GM18870 (cell line): ENCODE results near the gene RIN3.

Experiments
- ATAC-seq: cut with Tn5 transposase; IDR thresholded peaks from one replicate; pipeline ENCODE4 v1.9.1; 2021; ENCODE audit warnings: moderate library complexity; ENCODE audit not compliant: unreplicated experiment

RIN3 gene

DNA sequence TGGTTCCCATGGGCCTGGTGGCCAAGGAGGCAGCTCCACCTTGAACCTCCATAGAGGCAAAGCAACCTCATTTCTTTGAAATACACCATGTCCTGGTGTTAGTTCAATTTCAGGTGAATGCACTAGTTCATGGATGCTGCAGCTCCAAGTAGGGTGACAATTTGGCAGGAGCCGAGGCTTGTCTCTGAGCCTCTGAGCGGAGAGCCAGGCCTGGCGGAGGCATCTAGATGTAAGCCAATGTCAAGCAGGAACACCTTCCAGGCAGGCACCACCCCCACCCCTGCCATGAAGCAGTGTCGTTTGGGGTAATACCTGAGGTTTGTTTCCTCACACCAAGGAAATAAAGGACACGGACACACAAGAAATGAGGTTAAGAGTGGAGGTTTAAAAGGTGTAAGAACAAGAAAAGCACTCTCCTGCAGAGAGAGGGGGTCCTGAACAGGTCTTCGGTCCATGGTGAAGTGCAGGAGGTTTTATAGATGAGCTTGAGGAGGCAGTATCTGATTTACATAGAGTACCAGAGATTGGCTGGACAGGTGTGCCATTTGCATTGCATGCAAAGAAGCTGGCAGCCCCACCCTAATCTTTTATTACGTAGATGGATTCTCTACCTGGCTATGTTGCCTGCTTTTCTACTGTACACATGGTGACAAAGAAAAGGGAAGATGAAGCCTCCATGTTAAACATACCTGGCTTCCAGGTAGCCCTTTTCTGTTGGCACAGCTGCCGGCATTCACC, 60.3 kb downstream of the RIN3 start:
- ATAC-seq = no peak

- no peak for ATAC-seq
Observed at GRCh38 chr14:92575061-92575747, 61.6 kb downstream of the RIN3 start.

GRCh38 chr14:92575748-92576303, 62.2 kb downstream of the RIN3 start:
- no peak for ATAC-seq

- ATAC-seq = peak; percentile 49
Observed at GRCh38 chr14:92577321-92577742, 63.8 kb downstream of the RIN3 start.

DNA sequence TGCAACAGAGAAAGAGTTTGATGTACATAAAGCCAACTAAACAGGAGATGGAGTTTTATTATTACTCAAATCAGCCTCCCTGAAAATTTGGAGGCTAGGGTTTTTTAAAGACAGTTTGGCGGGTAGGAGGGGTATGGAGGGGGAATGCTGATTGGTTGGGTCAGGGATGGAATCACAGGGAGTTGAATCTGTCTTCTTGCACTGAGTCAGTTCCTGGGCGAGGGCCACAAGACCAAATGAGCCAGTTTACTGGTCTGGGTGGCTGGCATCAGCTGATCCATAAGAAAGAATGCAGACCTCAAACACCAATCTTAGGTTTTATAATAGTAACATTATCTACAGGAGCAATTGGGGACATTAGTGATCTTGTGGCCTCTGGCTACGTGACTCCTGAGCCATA, 64.9 kb downstream of the RIN3 start:
- no peak for ATAC-seq

GRCh38 chr14:92579244-92579936, 65.8 kb downstream of the RIN3 start:
- no peak for ATAC-seq

DNA sequence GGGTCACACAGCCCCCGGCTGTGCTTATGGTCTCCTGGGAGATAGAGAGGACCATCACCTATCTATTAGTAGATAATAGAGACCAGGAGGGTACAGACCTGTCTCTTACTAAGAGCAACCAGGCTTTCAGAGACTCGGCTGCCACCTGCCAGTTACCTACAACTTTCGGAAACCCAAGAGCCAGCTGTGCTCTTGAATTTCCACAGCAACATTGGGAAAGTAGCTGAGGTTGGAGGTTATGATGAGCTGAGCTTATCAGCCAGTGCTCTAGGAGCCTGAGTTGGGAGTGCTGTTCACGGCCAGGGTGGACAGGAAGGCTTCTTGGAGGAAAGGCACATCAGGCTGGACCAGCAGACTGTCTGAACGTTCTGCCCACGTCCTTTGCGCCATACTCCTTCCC, 67.6 kb downstream of the RIN3 start:
- no peak for ATAC-seq

DNA sequence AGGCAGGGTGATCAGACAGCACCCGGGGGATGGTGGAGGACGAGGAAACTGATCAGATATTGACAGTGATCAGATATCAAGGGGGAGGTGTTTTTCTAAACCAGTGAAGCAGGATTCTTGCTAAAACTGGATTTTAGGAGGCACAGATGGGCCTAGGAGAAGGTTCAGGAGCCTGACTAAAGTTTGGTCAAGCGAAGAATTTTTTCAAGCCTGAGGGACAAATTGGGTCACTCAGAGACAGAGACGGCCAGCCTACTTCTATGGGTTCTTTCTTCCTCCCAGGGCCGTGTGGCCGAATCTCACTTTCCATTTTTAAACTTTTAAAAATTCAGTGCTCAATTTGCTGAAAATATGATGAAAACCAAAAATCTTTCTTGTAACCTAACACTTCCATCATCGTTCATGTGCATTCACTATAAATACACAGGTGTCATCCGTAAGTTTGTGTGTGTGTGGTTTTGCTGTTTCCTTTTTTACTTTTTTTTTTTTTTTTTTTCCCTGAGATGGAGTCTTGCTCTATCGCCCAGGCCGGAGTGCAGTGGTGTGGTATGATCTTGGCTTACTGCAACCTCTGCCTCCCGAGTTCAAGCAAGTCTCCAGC, 68.5 kb downstream of the RIN3 start:
- no peak for ATAC-seq

- ATAC-seq = peak; percentile 46
Observed at GRCh38 chr14:92582706-92583452, 69.3 kb downstream of the RIN3 start.

DNA sequence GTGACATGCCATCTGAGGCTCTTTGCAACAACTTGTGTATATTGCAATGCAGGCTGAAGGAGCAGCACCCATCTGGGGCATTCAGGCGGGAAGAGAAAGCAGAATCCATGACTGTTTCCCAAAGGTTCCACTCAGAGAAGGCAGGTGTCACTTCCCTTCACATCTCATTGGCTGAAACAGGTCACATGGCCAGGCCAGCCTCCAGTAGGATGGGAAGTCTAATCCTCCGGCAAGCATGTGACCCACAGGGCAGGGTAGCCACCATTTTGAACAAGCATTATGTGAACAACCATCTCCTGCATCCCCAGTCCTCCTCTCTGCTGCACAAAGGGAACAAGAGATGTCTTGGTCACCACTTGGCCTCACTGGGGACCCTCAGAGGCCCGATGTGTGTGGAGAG, 70.6 kb downstream of the RIN3 start:
- no peak for ATAC-seq

DNA sequence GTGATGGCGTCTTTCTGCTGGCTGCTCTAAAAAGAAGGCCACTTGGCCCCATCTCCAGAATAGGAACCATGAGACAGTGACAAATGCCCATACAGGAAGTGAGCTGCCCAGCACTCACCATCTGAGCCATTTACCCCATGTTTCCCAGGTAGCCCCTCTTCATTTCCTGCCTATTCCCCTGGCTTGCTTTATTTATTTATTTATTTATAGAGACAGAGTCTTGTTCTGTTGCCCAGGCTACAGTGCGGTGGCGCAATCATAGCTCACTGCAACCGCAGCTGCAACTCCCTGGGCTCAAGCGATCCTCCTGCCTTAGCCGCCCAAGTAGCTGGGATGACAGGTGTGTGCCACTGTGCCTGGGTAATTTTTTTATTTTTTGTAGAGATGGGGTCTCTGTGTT, 71.2 kb downstream of the RIN3 start:
- no peak for ATAC-seq

- peak; percentile 38 for ATAC-seq
Observed at GRCh38 chr14:92585981-92586937, 72.7 kb downstream of the RIN3 start.

- no peak for ATAC-seq
Observed at GRCh38 chr14:92586963-92587699, 73.5 kb downstream of the RIN3 start.

DNA sequence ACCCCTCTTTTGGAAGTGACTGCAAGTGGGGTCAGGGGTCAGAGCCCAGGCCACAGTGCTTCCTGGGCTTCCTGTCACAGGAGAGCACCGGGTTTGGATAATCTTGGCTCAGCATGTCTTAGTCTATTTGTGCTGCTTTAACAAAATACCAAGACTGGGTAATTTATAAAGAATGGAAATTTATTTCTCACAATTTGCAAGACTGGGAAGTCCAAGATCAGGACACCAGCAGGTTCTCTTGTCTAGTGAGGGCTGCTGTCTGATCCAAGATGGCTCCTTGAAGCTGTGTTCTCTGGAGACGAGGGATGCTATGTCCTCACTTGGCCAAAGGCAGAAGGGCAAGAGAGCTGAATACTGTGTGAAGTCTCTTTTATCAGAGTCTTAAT, 74.1 kb downstream of the RIN3 start:
- no peak for ATAC-seq

- ATAC-seq = no peak
Observed at GRCh38 chr14:92589213-92589852, 75.8 kb downstream of the RIN3 start.

- no peak for ATAC-seq
Observed at GRCh38 chr14:92590176-92590575, 76.6 kb downstream of the RIN3 start.

DNA sequence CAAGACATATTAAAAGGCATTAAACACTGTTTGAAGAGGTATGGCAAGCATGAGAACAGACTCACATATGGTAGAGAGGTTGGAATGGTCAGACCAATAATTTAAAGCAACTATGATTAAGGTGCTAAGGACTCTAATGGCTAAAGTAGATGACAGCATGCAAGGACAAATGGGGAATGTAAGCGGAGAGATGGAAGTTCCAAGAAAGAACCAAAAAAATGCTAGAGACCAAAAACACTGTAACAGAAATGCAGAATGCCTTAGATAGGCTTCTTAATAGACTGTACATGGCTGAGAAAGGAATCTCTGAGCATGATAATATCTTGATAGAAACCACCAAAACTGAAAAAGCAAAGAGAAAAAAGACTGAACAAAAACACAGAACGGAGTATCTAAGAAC, 77.4 kb downstream of the RIN3 start:
- ATAC-seq = no peak

- ATAC-seq = no peak
Observed at GRCh38 chr14:92591346-92591745, 77.8 kb downstream of the RIN3 start.
